ENCODE data around the gene FAM241B.

The FAM241B gene

DNA sequence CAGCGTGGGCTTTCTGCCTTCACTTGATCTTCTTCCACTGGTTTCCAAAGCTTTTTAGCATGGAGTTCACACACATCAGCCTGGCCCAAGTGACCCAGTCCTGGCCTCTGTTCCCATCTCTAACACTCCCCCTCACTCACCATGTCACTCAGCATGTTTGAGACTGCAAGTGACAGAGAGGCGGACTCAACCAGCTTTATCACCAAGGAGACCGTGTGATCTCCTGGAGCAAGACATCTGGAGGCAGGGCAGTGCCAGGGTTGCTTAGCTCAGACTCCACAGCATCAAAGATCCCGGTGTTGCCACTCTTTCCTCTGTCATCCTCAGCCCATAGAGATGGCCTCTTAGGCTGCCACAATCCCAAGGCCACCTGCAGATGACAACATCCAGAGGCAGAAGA lies 39.4 kb downstream of the FAM241B start:
- ChIA-PET CTCF (interaction anchor here (1.3 kb wide), 1 partner anchor 10 kb away, joined by 3 read pairs; no protein-coding TSS in a partner anchor), POLR2A (no interaction called here)
- no peak for DNase-seq (ENCODE audit: extremely low spot score)
- no peak for TF ChIP-seq CTCF (IDR thresholded peaks at IDR 0.05; ENCODE audit: control extremely low read depth, extremely low read depth, low read depth, missing control alignments)

DNA sequence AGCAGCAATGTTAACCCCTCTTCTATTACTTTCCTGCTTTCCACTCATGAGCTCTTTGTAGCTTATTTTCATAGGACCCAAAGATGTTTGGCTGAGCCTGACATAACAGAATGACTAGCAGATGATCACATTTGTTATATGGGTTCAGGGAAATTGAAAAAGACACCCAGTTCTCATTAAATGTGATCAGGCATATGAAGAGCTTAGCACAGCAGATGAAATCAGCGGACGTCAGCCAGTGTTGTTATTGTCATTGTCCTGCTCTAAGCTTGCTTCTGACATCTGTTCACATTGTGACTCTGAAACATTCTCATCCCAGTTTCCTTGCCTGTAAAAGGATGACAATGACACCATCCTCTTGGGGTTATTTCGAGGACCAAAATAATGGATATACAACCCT lies 43.5 kb downstream of the FAM241B start:
- TF ChIP-seq CTCF (IDR thresholded peaks at IDR 0.05; ENCODE audit: control extremely low read depth, extremely low read depth, low read depth, missing control alignments), result no peak
- CTCF ChIA-PET, result interaction anchor here (0.9 to 1.5 kb wide), 5 partner anchors 10 to 158 kb away, joined by 3 to 5 read pairs (median 3); no protein-coding TSS in a partner anchor
- POLR2A ChIA-PET, result no interaction called here
- DNase-seq (ENCODE audit: extremely low spot score), result no peak

GRCh38 chr10:69674786-69675185 lies 44.7 kb downstream of the FAM241B start:
- ChIA-PET CTCF (interaction anchor here (1.2 kb wide), 1 partner anchor 10 kb away, joined by 3 read pairs; no protein-coding TSS in a partner anchor), POLR2A (no interaction called here)
- no peak for DNase-seq (ENCODE audit: extremely low spot score)
- TF ChIP-seq CTCF (IDR thresholded peaks at IDR 0.05; ENCODE audit: control extremely low read depth, extremely low read depth, low read depth, missing control alignments), result no peak

GRCh38 chr10:69676301-69676700 lies 46.3 kb downstream of the FAM241B start:
- no peak for TF ChIP-seq CTCF (IDR thresholded peaks at IDR 0.05; ENCODE audit: control extremely low read depth, extremely low read depth, low read depth, missing control alignments)
- no peak for DNase-seq (ENCODE audit: extremely low spot score)
- ChIA-PET CTCF (no interaction called here), POLR2A (no interaction called here)

- no peak for DNase-seq (ENCODE audit: extremely low spot score)
- no peak for TF ChIP-seq CTCF (IDR thresholded peaks at IDR 0.05; ENCODE audit: control extremely low read depth, extremely low read depth, low read depth, missing control alignments)
- POLR2A ChIA-PET, result no interaction called here
Measured at GRCh38 chr10:69677985-69678654, 48.1 kb downstream of the FAM241B start.

DNA sequence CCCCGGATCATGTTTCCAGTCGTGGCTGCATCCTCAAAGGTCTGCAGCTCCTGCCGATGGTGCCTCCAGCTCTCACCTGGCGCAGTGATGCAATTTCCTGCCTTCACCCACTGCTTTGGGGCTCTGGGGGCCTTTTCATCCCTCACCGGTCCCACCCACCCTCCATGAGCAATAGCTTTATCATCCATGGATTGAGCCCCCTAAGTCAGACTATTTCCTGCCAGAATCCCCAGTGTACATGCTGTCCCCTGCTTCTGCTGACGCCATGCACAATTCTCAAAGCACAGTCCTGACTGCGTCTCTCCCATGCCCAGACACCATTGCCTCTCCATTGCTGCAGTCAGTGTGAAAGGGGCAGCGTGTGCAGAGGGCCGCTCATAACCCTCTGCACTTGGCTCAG lies 49.7 kb downstream of the FAM241B start:
- TF ChIP-seq CTCF (IDR thresholded peaks at IDR 0.05; ENCODE audit: control extremely low read depth, extremely low read depth, low read depth, missing control alignments), result no peak
- ChIA-PET POLR2A (no interaction called here), CTCF (interaction anchor here (0.8 to 2.0 kb wide), 6 partner anchors 9 to 172 kb away, joined by 3 to 6 read pairs (median 3); no protein-coding TSS in a partner anchor)
- no peak for DNase-seq (ENCODE audit: extremely low spot score)

More at GRCh38 chr10:69677985-69678654, 48.1 kb downstream of the FAM241B start:
- CTCF ChIA-PET, result interaction anchor here (0.8 kb wide), 1 partner anchor 18 kb away, joined by 3 read pairs; no protein-coding TSS in a partner anchor
